ENCODE data around the gene FHAD1.

- TF ChIP-seq CTCF (IDR thresholded peaks at IDR 0.05): no peak
- TF ChIP-seq POLR2AphosphoS5 (IDR thresholded peaks at IDR 0.05): no peak
Observed at GRCh38 chr1:15224259-15224869, 22.7 kb upstream of the FHAD1 start.

Data from prostate gland (tissue), 2 donors.